HepG2 (cell line): ENCODE results near the gene POFUT2. TPM values are rescaled to one million over a fixed set of nuclear protein-coding genes. Genes with fewer than 3 reads are reported as not detected.
A peak's percentile ranks its signal among the peaks of the same experiment; 100 is the strongest.

Experiments used
- DNMT3B ChIP-seq: conservative IDR thresholded peaks from 2 replicates; pipeline ENCODE4 v1.6.1; 2016; ENCODE audit warnings: missing biosample characterization, control low read depth
- FOXK1 ChIP-seq: sonication (generic); formaldehyde crosslinking; IDR thresholded peaks from 2 replicates; pipeline ENCODE4 v1.4.0; 2020; ENCODE audit warnings: low read depth, missing genetic modification reagents, borderline replicate concordance
- GATA4 ChIP-seq: sonication (generic); IDR thresholded peaks from 2 replicates; pipeline ENCODE4 v1.6.1; 2016; ENCODE audit warnings: antibody characterized with exemption, low read depth, borderline replicate concordance
- KAT2B ChIP-seq: fragments of 150-350 bp; IDR thresholded peaks from 2 replicates; pipeline ENCODE4 v1.6.1; 2014; ENCODE audit warnings: low read depth, low read length, borderline replicate concordance
- KLF9 ChIP-seq: IDR thresholded peaks from 2 replicates; pipeline ENCODE4 v1.6.1; 2016; ENCODE audit warnings: low read depth
- MTF1 ChIP-seq: sonication (generic); formaldehyde crosslinking; IDR thresholded peaks from 2 replicates; pipeline ENCODE4 v1.5.0; 2020; ENCODE audit warnings: missing genetic modification reagents
- RBM39 ChIP-seq: fragments of 200-400 bp; formaldehyde crosslinking; IDR thresholded peaks from one replicate; pipeline ENCODE4 v1.6.1; 2018; ENCODE audit warnings: antibody characterized with exemption, mild to moderate bottlenecking, low read depth, low read length; ENCODE audit not compliant: poor library complexity, severe bottlenecking
- U2AF2 ChIP-seq: fragments of 200-400 bp; formaldehyde crosslinking; IDR thresholded peaks from 2 replicates; pipeline ENCODE4 v1.6.1; 2017; ENCODE audit warnings: low read depth, mild to moderate bottlenecking, low read length
- XRCC5 ChIP-seq: fragments of 200-400 bp; formaldehyde crosslinking; optimal IDR thresholded peaks from 2 replicates; pipeline ENCODE3; 2017; ENCODE audit warnings: mild to moderate bottlenecking, low read length
- ZC3H4 ChIP-seq: sonication (generic); formaldehyde crosslinking; IDR thresholded peaks from 2 replicates; pipeline ENCODE4 v1.4.0; 2020; ENCODE audit warnings: missing genetic modification reagents, borderline replicate concordance
- ZFP1 ChIP-seq: IDR thresholded peaks from 2 replicates; pipeline ENCODE4 v1.6.1; 2016
- ZMYM3 ChIP-seq: sonication (generic); formaldehyde crosslinking; IDR thresholded peaks from 2 replicates; pipeline ENCODE4 v1.5.1; 2020; ENCODE audit warnings: mild to moderate bottlenecking, missing genetic modification reagents
- ZNF274 ChIP-seq: sonication (generic); formaldehyde crosslinking; IDR thresholded peaks from 2 replicates; pipeline ENCODE4 v1.5.1; 2020; ENCODE audit warnings: mild to moderate bottlenecking, missing genetic modification reagents
- ZNF331 ChIP-seq: sonication (generic); formaldehyde crosslinking; IDR thresholded peaks from 2 replicates; pipeline ENCODE4 v1.4.0; 2020; ENCODE audit warnings: missing genetic modification reagents
- ZNF34 ChIP-seq: sonication (generic); formaldehyde crosslinking; IDR thresholded peaks from 2 replicates; pipeline ENCODE4 v1.4.0; 2020; ENCODE audit warnings: mild to moderate bottlenecking, missing genetic modification reagents, borderline replicate concordance
- ZNF484 ChIP-seq: sonication (generic); formaldehyde crosslinking; IDR thresholded peaks from 2 replicates; pipeline ENCODE4 v1.5.1; 2020; ENCODE audit warnings: mild to moderate bottlenecking, low read depth, missing genetic modification reagents, borderline replicate concordance
- ZNF605 ChIP-seq: sonication (generic); formaldehyde crosslinking; IDR thresholded peaks from 2 replicates; pipeline ENCODE4 v1.8.0; 2022; ENCODE audit warnings: mild to moderate bottlenecking, missing genetic modification reagents
- ZNF615 ChIP-seq: sonication (generic); formaldehyde crosslinking; IDR thresholded peaks from 2 replicates; pipeline ENCODE4 v1.5.0; 2020; ENCODE audit warnings: mild to moderate bottlenecking, missing genetic modification reagents, borderline replicate concordance
- ZNF652 ChIP-seq: IDR thresholded peaks from 2 replicates; pipeline ENCODE4 v1.6.1; 2016; ENCODE audit warnings: low read depth, borderline replicate concordance
- ZNF737 ChIP-seq: sonication (generic); formaldehyde crosslinking; IDR thresholded peaks from 2 replicates; pipeline ENCODE4 v1.5.0; 2020; ENCODE audit warnings: missing genetic modification reagents, mild to moderate bottlenecking, borderline replicate concordance
- polyA plus RNA-seq, 8 experiments: library from polyadenylated mRNA; depleted of rRNA in 3 of 8; stranded (reverse) in 7 of 8; unstranded in 1 of 8; fragments of >200 nt; fragmentation: Illumina TruSeq in 4 of 8; extraction: Trizol in 4 of 8; gene quantifications; 2 replicates each; pipeline versions ENCODE4 v1.2.1 to v1.2.3, GENCODE V29; 2011 to 2016; ENCODE audit warnings: low read depth in 4 of 8, missing spikeins in 1 of 8, mixed read lengths in 1 of 8; ENCODE audit not compliant: insufficient read depth in 1 of 8
- total RNA-seq, 5 experiments: library from RNA; depleted of rRNA; stranded (reverse); fragments of >200 nt; fragmentation: Illumina TruSeq; extraction: Trizol; gene quantifications; 2 replicates each; pipeline ENCODE4 v1.2.3, GENCODE V29; 2016; ENCODE audit warnings: low read depth in 1 of 5
- TF ChIP-seq, protein P1 (sequence below): sonication (generic); formaldehyde crosslinking; IDR thresholded peaks from 2 replicates; pipeline ENCODE4 v1.5.1; 2020; ENCODE audit warnings: missing genetic modification reagents, mild to moderate bottlenecking, borderline replicate concordance
- TF ChIP-seq, protein P2 (sequence below): sonication (generic); formaldehyde crosslinking; IDR thresholded peaks from 2 replicates; pipeline ENCODE4 v1.5.0; 2020; ENCODE audit warnings: mild to moderate bottlenecking, missing genetic modification reagents
- TF ChIP-seq, protein P3 (sequence below): sonication (generic); formaldehyde crosslinking; IDR thresholded peaks from 2 replicates; pipeline ENCODE4 v1.5.0; 2020; ENCODE audit warnings: missing genetic modification reagents
- TF ChIP-seq, protein P4 (sequence below): sonication (generic); formaldehyde crosslinking; IDR thresholded peaks from 2 replicates; pipeline ENCODE4 v1.8.0; 2023; ENCODE audit warnings: mild to moderate bottlenecking, missing genetic modification reagents

POFUT2 gene
- total and polyA plus RNA-seq, 2 of the 13 experiments (the other 11 are each of a cell fraction or from before 2014, with no cell fraction given): 22.8 to 24.0 TPM

DNA sequence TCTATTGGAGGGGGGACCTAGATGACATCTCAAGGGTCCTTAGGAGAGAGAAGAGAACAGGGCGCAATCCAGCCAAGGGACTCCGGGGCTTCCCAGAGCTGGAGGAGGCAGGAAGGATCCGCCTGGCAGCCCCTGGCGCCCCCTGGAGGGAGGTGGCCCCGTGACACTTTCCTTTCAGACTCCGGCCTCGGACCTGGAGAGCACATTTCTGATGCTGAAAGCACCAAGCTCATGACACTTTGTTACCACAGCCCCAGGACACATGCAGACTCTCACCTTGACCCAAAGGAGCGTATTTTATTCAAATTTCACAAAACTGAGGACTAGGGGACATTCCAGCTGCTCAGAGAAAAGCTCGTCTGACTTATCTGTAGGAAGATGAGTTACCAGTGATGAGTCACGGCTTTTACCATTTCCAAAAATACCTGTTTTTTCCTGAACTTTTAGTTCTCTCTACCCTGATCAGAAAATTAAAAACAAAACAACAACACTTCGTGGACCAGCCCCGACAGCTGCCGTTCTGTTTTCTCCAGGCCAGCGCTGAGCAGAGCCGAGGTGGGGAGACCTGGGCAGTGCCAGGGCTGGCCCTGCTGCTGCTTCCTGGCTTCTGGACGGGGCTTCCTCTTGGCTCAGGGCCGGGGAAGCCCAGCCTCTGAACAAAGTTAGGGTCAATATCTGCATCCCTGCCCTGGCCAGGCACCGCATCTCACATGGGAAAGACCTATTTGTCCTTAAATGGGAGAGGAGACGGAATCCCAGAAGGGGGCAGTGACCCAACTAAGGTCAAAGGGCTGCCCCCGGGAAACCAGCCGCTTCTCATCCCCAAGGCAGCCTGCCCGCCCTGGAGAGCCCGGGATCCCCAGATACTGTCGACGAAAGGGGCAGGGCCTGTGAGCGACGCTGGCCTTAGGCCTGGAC, 21.6 kb upstream of the POFUT2 start (continued):
- TF ChIP-seq MTF1 (no peak), ZNF737 (CRISPR knock-in tag) (no peak), RBM39 (peak; percentile 13), KAT2B (no peak), XRCC5 (peak; percentile 56), ZNF484 (CRISPR knock-in tag) (no peak), ZNF34 (CRISPR knock-in tag) (no peak), ZNF331 (CRISPR knock-in tag) (no peak), GATA4 (no peak), KLF9 (CRISPR knock-in tag) (no peak), U2AF2 (no peak), ZMYM3 (no peak), DNMT3B (no peak), ZC3H4 (CRISPR knock-in tag) (no peak), FOXK1 (CRISPR knock-in tag) (no peak), ZFP1 (CRISPR knock-in tag) (no peak), ZNF652 (CRISPR knock-in tag) (no peak), ZNF605 (CRISPR knock-in tag) (0 out of 2 replicates have a peak, but pooled peaks have one; percentile 16), ZNF615 (no peak), ZNF274 (CRISPR knock-in tag) (no peak)
- TF ChIP-seq, protein P1, sequence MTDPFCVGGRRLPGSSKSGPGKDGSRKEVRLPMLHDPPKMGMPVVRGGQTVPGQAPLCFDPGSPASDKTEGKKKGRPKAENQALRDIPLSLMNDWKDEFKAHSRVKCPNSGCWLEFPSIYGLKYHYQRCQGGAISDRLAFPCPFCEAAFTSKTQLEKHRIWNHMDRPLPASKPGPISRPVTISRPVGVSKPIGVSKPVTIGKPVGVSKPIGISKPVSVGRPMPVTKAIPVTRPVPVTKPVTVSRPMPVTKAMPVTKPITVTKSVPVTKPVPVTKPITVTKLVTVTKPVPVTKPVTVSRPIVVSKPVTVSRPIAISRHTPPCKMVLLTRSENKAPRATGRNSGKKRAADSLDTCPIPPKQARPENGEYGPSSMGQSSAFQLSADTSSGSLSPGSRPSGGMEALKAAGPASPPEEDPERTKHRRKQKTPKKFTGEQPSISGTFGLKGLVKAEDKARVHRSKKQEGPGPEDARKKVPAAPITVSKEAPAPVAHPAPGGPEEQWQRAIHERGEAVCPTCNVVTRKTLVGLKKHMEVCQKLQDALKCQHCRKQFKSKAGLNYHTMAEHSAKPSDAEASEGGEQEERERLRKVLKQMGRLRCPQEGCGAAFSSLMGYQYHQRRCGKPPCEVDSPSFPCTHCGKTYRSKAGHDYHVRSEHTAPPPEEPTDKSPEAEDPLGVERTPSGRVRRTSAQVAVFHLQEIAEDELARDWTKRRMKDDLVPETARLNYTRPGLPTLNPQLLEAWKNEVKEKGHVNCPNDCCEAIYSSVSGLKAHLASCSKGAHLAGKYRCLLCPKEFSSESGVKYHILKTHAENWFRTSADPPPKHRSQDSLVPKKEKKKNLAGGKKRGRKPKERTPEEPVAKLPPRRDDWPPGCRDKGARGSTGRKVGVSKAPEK: no peak
- TF ChIP-seq, protein P2, sequence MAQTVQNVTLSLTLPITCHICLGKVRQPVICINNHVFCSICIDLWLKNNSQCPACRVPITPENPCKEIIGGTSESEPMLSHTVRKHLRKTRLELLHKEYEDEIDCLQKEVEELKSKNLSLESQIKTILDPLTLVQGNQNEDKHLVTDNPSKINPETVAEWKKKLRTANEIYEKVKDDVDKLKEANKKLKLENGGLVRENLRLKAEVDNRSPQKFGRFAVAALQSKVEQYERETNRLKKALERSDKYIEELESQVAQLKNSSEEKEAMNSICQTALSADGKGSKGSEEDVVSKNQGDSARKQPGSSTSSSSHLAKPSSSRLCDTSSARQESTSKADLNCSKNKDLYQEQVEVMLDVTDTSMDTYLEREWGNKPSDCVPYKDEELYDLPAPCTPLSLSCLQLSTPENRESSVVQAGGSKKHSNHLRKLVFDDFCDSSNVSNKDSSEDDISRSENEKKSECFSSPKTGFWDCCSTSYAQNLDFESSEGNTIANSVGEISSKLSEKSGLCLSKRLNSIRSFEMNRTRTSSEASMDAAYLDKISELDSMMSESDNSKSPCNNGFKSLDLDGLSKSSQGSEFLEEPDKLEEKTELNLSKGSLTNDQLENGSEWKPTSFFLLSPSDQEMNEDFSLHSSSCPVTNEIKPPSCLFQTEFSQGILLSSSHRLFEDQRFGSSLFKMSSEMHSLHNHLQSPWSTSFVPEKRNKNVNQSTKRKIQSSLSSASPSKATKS: no peak
- TF ChIP-seq, protein P3, sequence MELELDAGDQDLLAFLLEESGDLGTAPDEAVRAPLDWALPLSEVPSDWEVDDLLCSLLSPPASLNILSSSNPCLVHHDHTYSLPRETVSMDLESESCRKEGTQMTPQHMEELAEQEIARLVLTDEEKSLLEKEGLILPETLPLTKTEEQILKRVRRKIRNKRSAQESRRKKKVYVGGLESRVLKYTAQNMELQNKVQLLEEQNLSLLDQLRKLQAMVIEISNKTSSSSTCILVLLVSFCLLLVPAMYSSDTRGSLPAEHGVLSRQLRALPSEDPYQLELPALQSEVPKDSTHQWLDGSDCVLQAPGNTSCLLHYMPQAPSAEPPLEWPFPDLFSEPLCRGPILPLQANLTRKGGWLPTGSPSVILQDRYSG (CRISPR knock-in tag): no peak
- TF ChIP-seq, protein P4, sequence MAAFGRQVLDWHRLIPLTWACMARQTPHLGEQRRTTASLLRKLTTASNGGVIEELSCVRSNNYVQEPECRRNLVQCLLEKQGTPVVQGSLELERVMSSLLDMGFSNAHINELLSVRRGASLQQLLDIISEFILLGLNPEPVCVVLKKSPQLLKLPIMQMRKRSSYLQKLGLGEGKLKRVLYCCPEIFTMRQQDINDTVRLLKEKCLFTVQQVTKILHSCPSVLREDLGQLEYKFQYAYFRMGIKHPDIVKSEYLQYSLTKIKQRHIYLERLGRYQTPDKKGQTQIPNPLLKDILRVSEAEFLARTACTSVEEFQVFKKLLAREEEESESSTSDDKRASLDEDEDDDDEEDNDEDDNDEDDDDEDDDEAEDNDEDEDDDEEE (CRISPR knock-in tag): 0 out of 2 replicates have a peak, but pooled peaks have one; percentile 36
